A549 (cell line): ENCODE results near the gene PROX1. TPM values are rescaled to one million over a fixed set of nuclear protein-coding genes. Genes with fewer than 3 reads are reported as not detected.

ENCODE experiments used
- ATAC-seq, 2 experiments: fragments of 200-7000 bp in 1 of 2; fragments of >200 bp in 1 of 2; cut with Nextera tagmentation in 1 of 2; cut with Tn5 transposase in 1 of 2; 3 replicates each; pipeline versions ENCODE4 v1.8.0 to v1.9.1; 2018 to 2020; ENCODE audit warnings: mild to moderate bottlenecking in 1 of 2, moderate library complexity in 1 of 2
- CTCF ChIA-PET: fragments of 300-600 bp; sonication (Branson Sonifier 250); formaldehyde crosslinking; extraction: SDS; loops from one replicate; lab custom pipeline; 2021; ENCODE audit warnings: antibody characterized with exemption, inconsistent platforms; lab: Yijun Ruan, JAX
- POLR2A ChIA-PET: fragments of 350-600 bp; formaldehyde crosslinking; extraction: SDS; loops from one replicate; lab custom pipeline; 2021; ENCODE audit warnings: antibody characterized with exemption, inconsistent platforms; lab: Yijun Ruan, JAX
- DNase-seq, 2 experiments: peaks; one replicate each; pipeline versions ENCODE4 v3.0.0 to v3.0.0-alpha.2; 2011 to 2016; ENCODE audit warnings: low read depth in 1 of 2, low spot score in 1 of 2
- FAIRE-seq: peaks from 2 replicates; lab custom pipeline; 2011; peaks lifted over from hg19 to GRCh38; lab: Jason Lieb, UNC
- H3K27ac ChIP-seq, 2 experiments: fragments of >200 bp; sonication (Bioruptor Twin); formaldehyde crosslinking; 3 replicates each; pipeline ENCODE4 v1.5.1; 2016 to 2017
- H3K4me1 ChIP-seq: fragments of >200 bp; sonication (Bioruptor Twin); formaldehyde crosslinking; 3 replicates; pipeline ENCODE4 v1.6.1; 2016
- H3K4me2 ChIP-seq: fragments of >200 bp; sonication (Bioruptor Twin); formaldehyde crosslinking; 3 replicates; pipeline ENCODE4 v1.6.1; 2016
- H3K4me3 ChIP-seq: fragments of >200 bp; sonication (Bioruptor Twin); formaldehyde crosslinking; 3 replicates; pipeline ENCODE4 v1.5.1; 2016
- H3K9me3 ChIP-seq: fragments of >200 bp; sonication (Bioruptor Twin); formaldehyde crosslinking; 3 replicates; pipeline ENCODE4 v1.6.1; 2016
- BCL3 ChIP-seq: fragments of >200 bp; sonication (Bioruptor Twin); formaldehyde crosslinking; IDR thresholded peaks from 3 replicates; pipeline ENCODE4 v1.6.1; 2016
- CBX2 ChIP-seq: fragments of 200-600 bp; sonication (generic); IDR thresholded peaks from 2 replicates; pipeline ENCODE4 v1.6.1; 2016; ENCODE audit warnings: low read depth, mild to moderate bottlenecking, borderline replicate concordance
- CBX8 ChIP-seq: fragments of 200-600 bp; sonication (generic); IDR thresholded peaks from 2 replicates; pipeline ENCODE4 v1.6.1; 2016
- CEBPB ChIP-seq, 2 experiments: fragments of >200 bp in 1 of 2; sonication (Bioruptor Twin) in 1 of 2; formaldehyde crosslinking in 1 of 2; IDR thresholded peaks; 2 replicates each; pipeline ENCODE4 v1.6.1; 2012 to 2016
- CTCF ChIP-seq: fragments of >200 bp; sonication (Bioruptor Twin); formaldehyde crosslinking; IDR thresholded peaks from 3 replicates; pipeline ENCODE4 v1.5.1; 2016
- E2F6 ChIP-seq: IDR thresholded peaks from 2 replicates; pipeline ENCODE4 v1.6.1; 2012; ENCODE audit warnings: low read depth, borderline replicate concordance
- EHMT2 ChIP-seq: fragments of 200-600 bp; sonication (generic); IDR thresholded peaks from 2 replicates; pipeline ENCODE4 v1.6.1; 2016; ENCODE audit warnings: antibody characterized with exemption, low read depth, mild to moderate bottlenecking, moderate library complexity
- ELK1 ChIP-seq: fragments of 150-350 bp; IDR thresholded peaks from 2 replicates; pipeline ENCODE4 v1.6.1; 2014; ENCODE audit warnings: low read depth, mild to moderate bottlenecking, low read length
- FOSB ChIP-seq: fragments of 250-450 bp; sonication (Bioruptor Pico); IDR thresholded peaks from 2 replicates; pipeline ENCODE4 v1.5.0; 2020; ENCODE audit warnings: mild to moderate bottlenecking, moderate library complexity
- FOSL2 ChIP-seq, 2 experiments: fragments of 450-650 bp in 1 of 2; fragments of >200 bp in 1 of 2; sonication (Bioruptor Twin) in 1 of 2; formaldehyde crosslinking; IDR thresholded peaks; 2 replicates each; pipeline versions ENCODE4 v1.5.0 to v1.6.1; 2016 to 2020; ENCODE audit warnings: mild to moderate bottlenecking in 1 of 2, moderate library complexity in 1 of 2
- FOXS1 ChIP-seq: fragments of 250-450 bp; sonication (Bioruptor Pico); IDR thresholded peaks from 2 replicates; pipeline ENCODE4 v1.5.0; 2020; ENCODE audit warnings: mild to moderate bottlenecking, moderate library complexity
- HDAC2 ChIP-seq: fragments of 200-600 bp; sonication (generic); IDR thresholded peaks from 2 replicates; pipeline ENCODE4 v1.6.1; 2016
- HOXA7 ChIP-seq: fragments of 250-450 bp; sonication (Bioruptor Pico); IDR thresholded peaks from 2 replicates; pipeline ENCODE4 v1.5.0; 2020; ENCODE audit warnings: mild to moderate bottlenecking, moderate library complexity
- KDM1A ChIP-seq: fragments of 200-600 bp; sonication (generic); IDR thresholded peaks from 2 replicates; pipeline ENCODE4 v1.6.1; 2016; ENCODE audit warnings: low read depth, mild to moderate bottlenecking
- MAFK ChIP-seq: fragments of 450-650 bp; IDR thresholded peaks from 2 replicates; pipeline ENCODE4 v1.6.1; 2014; ENCODE audit not compliant: partially characterized antibody
- POLR2A ChIP-seq: IDR thresholded peaks from 2 replicates; pipeline ENCODE4 v1.6.1; 2012; ENCODE audit warnings: mild to moderate bottlenecking, low read length
- RAD21 ChIP-seq, 2 experiments: fragments of >200 bp in 1 of 2; sonication (Bioruptor Twin) in 1 of 2; formaldehyde crosslinking in 1 of 2; IDR thresholded peaks in 1 of 2; conservative IDR thresholded peaks in 1 of 2; 2 replicates in 1 of 2; 3 replicates in 1 of 2; pipeline ENCODE4 v1.6.1; 2012 to 2018; ENCODE audit warnings: inconsistent platforms in 1 of 2
- RCOR1 ChIP-seq: fragments of 150-350 bp; IDR thresholded peaks from 2 replicates; pipeline ENCODE4 v1.6.1; 2014; ENCODE audit warnings: antibody characterized with exemption, low read length, low read depth
- RFX5 ChIP-seq: fragments of 450-650 bp; IDR thresholded peaks from 2 replicates; pipeline ENCODE4 v1.7.1; 2014; ENCODE audit warnings: antibody characterized with exemption, mild to moderate bottlenecking, moderate library complexity
- TP53 ChIP-seq: fragments of 250-450 bp; sonication (Bioruptor Pico); IDR thresholded peaks from 2 replicates; pipeline ENCODE4 v1.5.0; 2021; ENCODE audit warnings: mild to moderate bottlenecking, moderate library complexity
- USF2 ChIP-seq: fragments of 450-650 bp; IDR thresholded peaks from 2 replicates; pipeline ENCODE4 v1.6.1; 2014; ENCODE audit warnings: antibody characterized with exemption
- ZC3H11A ChIP-seq: fragments of 450-650 bp; IDR thresholded peaks from 2 replicates; pipeline ENCODE4 v1.6.1; 2014; ENCODE audit warnings: antibody characterized with exemption, mild to moderate bottlenecking
- ZNF302 ChIP-seq: fragments of 250-450 bp; sonication (Bioruptor Pico); IDR thresholded peaks from 2 replicates; pipeline ENCODE4 v1.9.0; 2021; ENCODE audit warnings: inconsistent platforms, mild to moderate bottlenecking, moderate library complexity
- WGBS: methylation state at CpG from one replicate; pipeline ENCODE4 v1.1.6; 2017; ENCODE audit errors: missing lambda C conversion rate; 5-methylcytosine and 5-hydroxymethylcytosine counted together
- polyA plus RNA-seq, 4 experiments: library from polyadenylated mRNA; depleted of rRNA in 3 of 4; stranded (reverse); fragments of >200 nt; fragmentation: RNase III in 1 of 4; extraction: RNeasy Plus Mini Kit Qiagen cat#74134 plus additional on column Dnase treatment in 1 of 4; gene quantifications; 2 replicates in 3 of 4; 3 replicates in 1 of 4; pipeline ENCODE4 v1.2.3, GENCODE V29; 2011 to 2017

PROX1 gene
- polyA plus RNA-seq, 2 of the 4 experiments (the other 2 are of a cell fraction): 0.01 to 0.06 TPM

- TF ChIP-seq ELK1: no peak
- no peak for TF ChIP-seq EHMT2
- TF ChIP-seq RAD21 (conservative IDR thresholded peaks at IDR 0.05 in 1 of 2, IDR thresholded peaks at IDR 0.05 in 1 of 2): no peak
Observed at GRCh38 chr1:214067853-214068703, 80.3 kb downstream of the PROX1 start (continued).

GRCh38 chr1:214068979-214069378 is 81.2 kb downstream of the PROX1 start:
- H3K27ac ChIP-seq: no peak overlapping the region
- no peak overlapping the region for H3K4me2 ChIP-seq
- ChIA-PET CTCF (no interaction called here), POLR2A (no interaction called here)
- no peak for TF ChIP-seq E2F6
- TF ChIP-seq FOXS1 (CRISPR knock-in tag): no peak
- no peak for TF ChIP-seq CBX2
- no peak for TF ChIP-seq ZNF302 (CRISPR knock-in tag)
- no peak for TF ChIP-seq TP53
- TF ChIP-seq KDM1A: no peak
- TF ChIP-seq RAD21 (conservative IDR thresholded peaks at IDR 0.05 in 1 of 2, IDR thresholded peaks at IDR 0.05 in 1 of 2): no peak
- no peak for TF ChIP-seq FOSL2 (IDR thresholded peaks at IDR 0.05)
- TF ChIP-seq FOSL2 (CRISPR knock-in tag; IDR thresholded peaks at IDR 0.05): no peak
- no peak for TF ChIP-seq CTCF
- TF ChIP-seq CEBPB (IDR thresholded peaks at IDR 0.05): no peak
- TF ChIP-seq RFX5: no peak
- TF ChIP-seq HDAC2: no peak
- no peak for TF ChIP-seq BCL3
- TF ChIP-seq RCOR1: no peak
- no peak for TF ChIP-seq ZC3H11A
- no peak for TF ChIP-seq POLR2A
- H3K4me3 ChIP-seq: no peak overlapping the region
- no peak for FAIRE-seq
- H3K4me1 ChIP-seq: no peaks in the 10 kb centered on the region
- DNase-seq: no peak
- ATAC-seq: no peak
- WGBS: 0% methylated on average over 1 of the region's 1 CpG
- H3K9me3 ChIP-seq: no peaks in the 10 kb centered on the region

- ATAC-seq: no peak
- no peak for DNase-seq
- FAIRE-seq: no peak
- TF ChIP-seq HOXA7 (CRISPR knock-in tag) (no peak), MAFK (peak; percentile 91), CBX8 (no peak), FOSB (CRISPR knock-in tag) (no peak), USF2 (no peak)
- CTCF ChIA-PET: no interaction called here
- no peak overlapping the region for H3K4me3 ChIP-seq
- no peaks in the 10 kb centered on the region for H3K4me1 ChIP-seq
- no peak overlapping the region for H3K4me2 ChIP-seq
- 0% methylated on average over 1 of the region's 1 CpG for WGBS
- H3K27ac ChIP-seq: no peak overlapping the region
- no peaks in the 10 kb centered on the region for H3K9me3 ChIP-seq
- POLR2A ChIA-PET: no interaction called here
Observed at GRCh38 chr1:214071469-214071868, 83.7 kb downstream of the PROX1 start.
